ENCODE results near the gene PRKN.

The PRKN gene

DNA sequence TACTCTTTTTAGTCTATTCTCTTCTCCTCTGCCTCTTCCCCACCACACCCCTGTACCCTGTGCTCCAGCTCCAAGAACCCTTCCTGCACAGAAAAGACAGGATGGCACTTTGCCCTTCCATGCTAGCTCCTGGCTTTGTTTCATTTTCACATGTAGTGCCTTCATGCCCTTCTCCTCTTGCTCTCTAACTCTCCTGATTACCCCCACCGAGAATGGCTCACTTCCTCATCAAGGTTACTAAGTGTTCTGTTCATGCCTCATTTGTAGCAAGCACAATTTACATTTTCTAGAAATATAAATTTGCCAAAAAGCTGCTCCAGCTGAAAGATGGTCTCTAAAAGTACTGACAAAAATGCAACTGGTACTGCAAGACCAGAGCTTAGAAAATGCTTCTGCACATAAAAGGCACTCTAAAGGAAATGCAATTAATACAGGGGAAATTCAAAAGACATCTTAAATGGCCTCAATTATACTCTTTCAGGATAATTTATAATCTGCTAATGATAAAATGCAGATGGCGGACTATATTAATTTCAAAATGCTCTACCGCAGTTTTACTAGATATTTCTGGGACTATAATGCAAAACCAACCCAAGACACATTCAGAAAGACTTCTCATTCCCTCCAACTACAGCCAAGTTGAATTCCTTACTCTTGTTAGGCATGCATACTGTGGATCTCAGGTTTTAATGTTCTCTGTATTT is 570.2 kb downstream of the PRKN start:
- TF ChIP-seq MYC (IDR thresholded peaks at IDR 0.05; ENCODE audit: low read depth, low read length): no peak
- TF ChIP-seq, protein P1, sequence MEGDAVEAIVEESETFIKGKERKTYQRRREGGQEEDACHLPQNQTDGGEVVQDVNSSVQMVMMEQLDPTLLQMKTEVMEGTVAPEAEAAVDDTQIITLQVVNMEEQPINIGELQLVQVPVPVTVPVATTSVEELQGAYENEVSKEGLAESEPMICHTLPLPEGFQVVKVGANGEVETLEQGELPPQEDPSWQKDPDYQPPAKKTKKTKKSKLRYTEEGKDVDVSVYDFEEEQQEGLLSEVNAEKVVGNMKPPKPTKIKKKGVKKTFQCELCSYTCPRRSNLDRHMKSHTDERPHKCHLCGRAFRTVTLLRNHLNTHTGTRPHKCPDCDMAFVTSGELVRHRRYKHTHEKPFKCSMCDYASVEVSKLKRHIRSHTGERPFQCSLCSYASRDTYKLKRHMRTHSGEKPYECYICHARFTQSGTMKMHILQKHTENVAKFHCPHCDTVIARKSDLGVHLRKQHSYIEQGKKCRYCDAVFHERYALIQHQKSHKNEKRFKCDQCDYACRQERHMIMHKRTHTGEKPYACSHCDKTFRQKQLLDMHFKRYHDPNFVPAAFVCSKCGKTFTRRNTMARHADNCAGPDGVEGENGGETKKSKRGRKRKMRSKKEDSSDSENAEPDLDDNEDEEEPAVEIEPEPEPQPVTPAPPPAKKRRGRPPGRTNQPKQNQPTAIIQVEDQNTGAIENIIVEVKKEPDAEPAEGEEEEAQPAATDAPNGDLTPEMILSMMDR (IDR thresholded peaks at IDR 0.05; ENCODE audit: low read depth, low read length): no peak
- no peak for DNase-seq (ENCODE audit: low read depth)
- no peak overlapping the region for H3K4me3 ChIP-seq (ENCODE audit: low read depth, low read length)

DNA sequence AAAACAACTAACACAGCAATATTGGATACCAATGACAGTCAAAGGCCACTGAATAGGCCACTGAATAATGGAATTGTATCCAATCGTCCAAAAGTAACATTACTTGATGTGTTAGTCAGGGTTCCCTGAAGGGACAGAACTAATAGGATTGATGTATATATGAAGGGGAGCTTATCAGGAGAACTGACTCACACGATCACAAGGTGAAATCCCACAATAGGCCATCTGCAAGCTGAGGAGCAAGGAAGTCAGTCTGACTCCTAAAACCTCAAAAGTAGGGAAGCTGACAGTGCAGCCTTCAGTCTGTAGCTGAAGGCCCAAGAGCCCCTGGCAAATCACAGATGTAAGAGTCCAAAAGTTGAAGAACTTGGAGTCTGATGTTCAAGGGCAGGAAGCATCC is 571.4 kb downstream of the PRKN start:
- DNase-seq (ENCODE audit: low read depth): no peak
- TF ChIP-seq MYC (IDR thresholded peaks at IDR 0.05; ENCODE audit: low read depth, low read length): no peak
- TF ChIP-seq POLR2A (IDR thresholded peaks at IDR 0.05; ENCODE audit: extremely low read depth, insufficient read length): no peak
- TF ChIP-seq, protein P2, sequence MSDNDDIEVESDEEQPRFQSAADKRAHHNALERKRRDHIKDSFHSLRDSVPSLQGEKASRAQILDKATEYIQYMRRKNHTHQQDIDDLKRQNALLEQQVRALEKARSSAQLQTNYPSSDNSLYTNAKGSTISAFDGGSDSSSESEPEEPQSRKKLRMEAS (IDR thresholded peaks at IDR 0.05; ENCODE audit: low read depth, low read length): no peak
- TF ChIP-seq, protein P1 (IDR thresholded peaks at IDR 0.05; ENCODE audit: low read depth, low read length): no peak
- no peak overlapping the region for H3K4me3 ChIP-seq (ENCODE audit: low read depth, low read length)

DNA sequence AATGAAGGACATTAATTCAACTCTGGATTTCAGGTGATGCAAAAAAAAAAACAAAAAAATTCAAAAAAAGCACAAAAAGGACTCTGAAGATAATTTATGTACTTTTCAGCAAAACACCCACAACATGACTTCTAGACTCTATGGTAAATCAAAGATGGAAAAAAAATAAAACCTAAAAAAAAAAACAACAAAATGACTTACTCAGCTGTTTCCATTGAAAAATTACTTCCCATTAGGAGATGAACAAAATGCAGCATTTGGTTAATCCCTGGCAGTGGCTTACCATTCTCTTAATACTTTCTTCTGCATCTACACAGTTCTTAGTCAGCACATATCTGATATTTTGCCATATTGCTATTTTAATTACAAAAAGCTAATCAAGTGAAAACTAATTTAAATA is 572.6 kb downstream of the PRKN start:
- H3K4me3 ChIP-seq (ENCODE audit: low read depth, low read length): no peak overlapping the region
- TF ChIP-seq, protein P1 (IDR thresholded peaks at IDR 0.05; ENCODE audit: low read depth, low read length): no peak
- no peak for TF ChIP-seq MYC (IDR thresholded peaks at IDR 0.05; ENCODE audit: low read depth, low read length)
- TF ChIP-seq POLR2A (IDR thresholded peaks at IDR 0.05; ENCODE audit: extremely low read depth, insufficient read length): no peak
- TF ChIP-seq, protein P2 (IDR thresholded peaks at IDR 0.05; ENCODE audit: low read depth, low read length): no peak
- DNase-seq (ENCODE audit: low read depth): no peak

DNA sequence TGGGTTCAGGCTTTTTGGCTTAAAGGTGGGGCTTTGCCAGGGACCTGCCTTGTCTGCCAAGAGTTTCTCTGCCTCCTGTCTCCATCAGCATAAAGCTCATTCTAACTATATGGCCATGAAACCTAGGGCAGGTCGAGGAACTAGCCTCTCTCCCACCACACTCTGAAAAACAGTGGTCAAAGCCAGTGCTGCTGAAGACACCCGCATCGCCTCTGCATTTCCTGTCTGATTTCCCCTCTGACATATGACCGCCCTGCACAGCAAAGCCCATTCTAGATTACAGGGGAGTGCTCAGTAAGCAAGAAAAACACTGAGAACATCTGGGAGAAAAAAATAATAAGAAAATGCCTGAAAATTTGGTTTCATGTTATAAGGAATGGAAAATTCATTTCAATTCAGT is 573.6 kb downstream of the PRKN start:
- DNase-seq (ENCODE audit: low read depth): no peak
- TF ChIP-seq, protein P2 (IDR thresholded peaks at IDR 0.05; ENCODE audit: low read depth, low read length): no peak
- no peak for TF ChIP-seq MYC (IDR thresholded peaks at IDR 0.05; ENCODE audit: low read depth, low read length)
- TF ChIP-seq, protein P1 (IDR thresholded peaks at IDR 0.05; ENCODE audit: low read depth, low read length): no peak
- TF ChIP-seq POLR2A (IDR thresholded peaks at IDR 0.05; ENCODE audit: extremely low read depth, insufficient read length): no peak
- no peak overlapping the region for H3K4me3 ChIP-seq (ENCODE audit: low read depth, low read length)

DNA sequence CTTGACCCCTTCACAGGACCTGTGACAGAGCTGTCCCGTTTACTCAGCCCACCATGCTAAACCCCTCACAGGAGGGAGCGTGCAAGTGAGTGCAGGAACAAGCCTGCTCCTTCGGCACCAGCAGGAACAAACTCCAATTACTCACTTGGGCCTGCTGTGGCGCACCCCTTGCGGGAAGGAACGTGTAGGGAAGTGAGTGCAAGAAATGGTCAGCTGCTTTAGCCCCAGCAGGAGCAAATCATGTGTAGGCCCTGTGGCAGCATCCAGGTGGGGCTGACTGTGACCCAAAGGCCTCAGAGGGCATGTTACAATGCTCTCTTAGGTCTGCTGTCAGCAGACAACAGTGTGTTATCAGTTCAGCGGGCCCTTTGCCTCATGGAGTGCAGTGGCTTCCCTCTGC is 574.4 kb downstream of the PRKN start:
- no peak for DNase-seq (ENCODE audit: low read depth)
- TF ChIP-seq, protein P2 (IDR thresholded peaks at IDR 0.05; ENCODE audit: low read depth, low read length): no peak
- no peak for TF ChIP-seq POLR2A (IDR thresholded peaks at IDR 0.05; ENCODE audit: extremely low read depth, insufficient read length)
- TF ChIP-seq MYC (IDR thresholded peaks at IDR 0.05; ENCODE audit: low read depth, low read length): no peak
- H3K4me3 ChIP-seq (ENCODE audit: low read depth, low read length): no peak overlapping the region

DNA sequence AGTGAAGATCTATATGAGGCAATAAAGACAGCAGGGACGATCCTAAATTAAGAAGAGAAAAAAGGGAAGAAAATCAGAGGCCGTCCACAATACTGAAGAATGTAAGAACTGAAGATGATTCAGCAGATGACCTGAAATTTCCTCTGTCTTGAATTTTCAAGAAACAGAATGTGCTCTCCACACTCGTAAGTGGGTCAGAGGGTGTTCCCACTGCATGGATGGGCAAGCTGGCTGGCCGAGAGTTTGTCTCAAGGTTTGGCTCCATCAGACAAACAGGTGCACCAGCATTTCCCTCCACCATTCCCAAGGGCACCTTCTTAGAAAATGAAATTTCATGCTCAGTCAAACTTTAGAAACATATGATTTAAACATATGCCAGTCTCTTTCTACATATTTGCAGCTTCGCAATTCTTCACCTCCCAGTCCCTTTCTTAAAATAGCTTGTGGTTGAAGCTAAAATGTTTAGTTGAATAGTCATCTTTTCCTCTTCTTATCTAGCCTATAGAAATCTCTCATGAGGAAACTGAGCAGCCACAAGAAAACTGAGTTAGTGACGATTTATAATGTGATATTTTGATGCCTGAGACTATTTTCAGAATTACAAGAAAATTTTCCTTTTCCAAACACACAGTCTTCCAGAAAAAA is 576.4 kb downstream of the PRKN start:
- TF ChIP-seq POLR2A (IDR thresholded peaks at IDR 0.05; ENCODE audit: extremely low read depth, insufficient read length): no peak
- no peak for DNase-seq (ENCODE audit: low read depth)
- H3K4me3 ChIP-seq (ENCODE audit: low read depth, low read length): no peak overlapping the region
